ENCODE measurements around the gene PAX2.

Gene PAX2

GRCh38 chr10:100751211-100751933 is 6.0 kb downstream of the PAX2 start:
- DNase-seq (ENCODE audit: low read depth in 2 of 2): no peak

GRCh38 chr10:100755821-100756220 is 10.4 kb downstream of the PAX2 start:
- DNase-seq (ENCODE audit: low read depth in 2 of 2): no peak

DNA sequence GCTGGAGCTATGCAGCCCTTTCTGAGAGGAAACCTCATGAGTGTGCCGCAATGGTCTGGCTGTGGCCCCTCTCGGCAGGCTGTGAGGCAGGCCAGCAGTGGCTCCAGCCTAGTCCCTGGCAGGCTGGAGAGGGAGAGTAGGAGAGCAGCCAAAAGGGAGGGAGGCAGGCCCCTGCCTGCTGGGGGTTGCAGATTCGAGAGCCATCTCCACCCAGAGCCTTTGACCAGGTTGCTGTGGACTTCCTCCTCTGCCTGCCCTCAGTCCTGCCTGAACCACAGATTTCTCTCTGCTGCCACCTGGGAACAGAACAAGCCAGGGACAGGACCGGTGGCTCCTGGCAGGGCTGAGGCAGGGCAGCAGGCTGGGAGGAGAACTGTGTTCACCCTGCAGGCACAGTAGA is 13.9 kb downstream of the PAX2 start:
- DNase-seq (ENCODE audit: low read depth in 2 of 2): no peak

GRCh38 chr10:100760726-100761125 is 15.3 kb downstream of the PAX2 start:
- DNase-seq (ENCODE audit: low read depth in 2 of 2): no peak

GRCh38 chr10:100761191-100761590 is 15.8 kb downstream of the PAX2 start:
- no peak for DNase-seq (ENCODE audit: low read depth in 2 of 2)

DNA sequence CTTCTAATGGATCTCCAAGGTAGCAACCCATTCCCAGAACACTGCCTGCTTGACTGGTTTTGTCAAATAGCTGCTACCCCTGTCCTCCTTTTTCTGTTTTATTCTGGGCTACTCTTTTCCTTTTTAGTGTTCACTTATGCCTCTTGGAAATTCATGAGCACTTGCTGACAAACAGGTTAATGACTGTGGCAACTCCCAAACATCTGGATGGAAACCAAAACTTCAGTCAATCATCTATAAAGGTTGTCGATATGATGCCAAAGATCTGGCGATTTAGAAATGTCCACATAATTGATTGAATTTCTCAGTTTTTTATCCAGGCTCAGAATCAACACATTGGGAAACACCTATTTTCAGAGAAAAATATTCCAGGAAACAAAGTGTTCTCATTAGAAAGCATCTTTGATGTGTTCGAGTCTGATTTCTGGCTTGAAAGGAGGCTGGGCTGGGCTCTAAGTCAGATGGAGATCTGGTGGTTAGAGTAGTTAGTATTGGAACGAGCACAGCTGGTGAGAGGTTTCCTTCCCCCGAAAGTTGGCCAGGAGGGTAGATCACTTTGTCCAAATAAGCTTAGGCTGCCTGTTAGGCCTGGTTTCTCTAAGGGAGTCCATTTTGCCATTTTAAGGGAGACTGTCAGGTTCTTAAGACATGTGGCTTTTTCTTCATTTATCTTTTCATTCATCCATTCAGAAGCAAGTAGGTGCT is 17.8 kb downstream of the PAX2 start:
- DNase-seq (ENCODE audit: low read depth in 2 of 2): no peak

DNA sequence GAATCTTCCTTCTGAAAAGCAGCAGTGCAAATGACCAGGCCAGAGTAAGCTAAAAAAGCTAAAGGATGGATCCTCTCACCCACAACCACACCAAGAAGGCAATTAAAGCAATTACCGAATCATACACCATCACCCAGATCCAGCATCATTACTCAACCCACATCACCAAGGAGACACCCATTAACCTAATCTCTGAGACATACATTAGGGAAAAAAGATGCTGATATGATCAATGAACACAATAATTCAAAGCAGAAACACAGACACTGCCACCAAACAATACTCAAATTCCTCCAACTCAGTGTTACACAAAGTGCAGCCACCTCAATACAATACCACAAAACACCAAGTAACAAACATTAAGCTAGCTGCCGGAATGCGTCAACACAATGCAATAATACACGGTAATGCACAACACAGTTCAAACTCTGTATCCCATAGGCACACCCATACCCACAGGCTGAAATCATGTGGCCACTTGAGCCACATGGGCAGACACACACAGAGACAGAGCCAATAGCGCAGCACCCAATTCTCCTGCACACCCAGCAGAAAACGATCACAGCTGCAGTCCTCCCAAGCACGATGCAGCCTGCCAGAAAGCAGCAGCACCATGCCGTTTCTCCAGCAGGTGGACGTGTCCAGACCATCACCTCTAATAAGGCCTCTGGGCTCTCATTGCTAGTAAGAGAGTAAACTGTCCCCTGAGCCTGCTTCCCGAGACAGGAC is 21.5 kb downstream of the PAX2 start:
- no peak for DNase-seq (ENCODE audit: low read depth in 2 of 2)

GRCh38 chr10:100767422-100767775 is 22.0 kb downstream of the PAX2 start:
- no peak for DNase-seq (ENCODE audit: low read depth in 2 of 2)

- DNase-seq (ENCODE audit: low read depth in 2 of 2): no peak
These were observed 24.1 kb downstream of the PAX2 start for GRCh38 chr10:100769481-100769880.

DNA sequence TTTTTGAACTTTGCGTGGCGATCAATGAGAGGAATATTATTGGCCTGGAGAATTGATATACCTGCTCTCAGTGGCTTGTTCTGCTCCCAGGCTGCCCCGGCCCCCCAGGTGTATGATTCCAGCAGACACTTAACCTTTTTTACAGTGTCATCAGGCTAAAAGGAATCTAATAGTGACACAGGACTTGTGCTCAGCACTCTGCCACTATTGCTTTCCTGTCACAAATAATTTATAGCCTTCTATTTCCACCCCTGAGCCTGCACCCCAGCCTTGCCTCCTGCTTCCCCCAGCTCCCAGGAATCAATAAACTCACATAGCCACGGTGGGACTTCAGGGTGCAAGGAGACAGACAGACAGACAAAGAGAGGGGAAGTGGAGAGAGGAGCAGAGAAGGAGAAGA is 28.3 kb downstream of the PAX2 start:
- DNase-seq (ENCODE audit: low read depth in 2 of 2): no peak

GRCh38 chr10:100774223-100774622 is 28.8 kb downstream of the PAX2 start:
- DNase-seq (ENCODE audit: low read depth in 2 of 2): no peak

DNA sequence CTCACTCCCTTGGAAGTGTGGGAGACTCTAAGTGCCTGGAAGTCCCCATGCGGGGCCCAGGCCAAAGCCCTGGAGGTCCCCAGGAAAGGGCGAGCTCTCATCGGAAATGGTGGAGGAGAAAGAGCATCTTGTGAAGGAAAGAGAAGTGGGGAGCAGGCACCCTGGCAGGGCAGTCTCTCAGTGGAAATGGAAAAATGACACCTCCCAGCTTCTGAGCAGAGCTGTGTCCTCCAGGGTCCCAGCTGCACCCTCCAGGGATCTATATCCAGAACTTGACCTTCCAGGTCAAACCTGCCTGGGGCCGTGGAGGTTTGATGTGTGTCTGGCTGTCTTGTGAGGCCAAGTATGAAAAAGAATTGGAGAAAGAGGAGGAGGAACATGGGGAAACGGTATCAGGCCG is 29.5 kb downstream of the PAX2 start:
- DNase-seq (ENCODE audit: low read depth in 2 of 2): no peak

DNA sequence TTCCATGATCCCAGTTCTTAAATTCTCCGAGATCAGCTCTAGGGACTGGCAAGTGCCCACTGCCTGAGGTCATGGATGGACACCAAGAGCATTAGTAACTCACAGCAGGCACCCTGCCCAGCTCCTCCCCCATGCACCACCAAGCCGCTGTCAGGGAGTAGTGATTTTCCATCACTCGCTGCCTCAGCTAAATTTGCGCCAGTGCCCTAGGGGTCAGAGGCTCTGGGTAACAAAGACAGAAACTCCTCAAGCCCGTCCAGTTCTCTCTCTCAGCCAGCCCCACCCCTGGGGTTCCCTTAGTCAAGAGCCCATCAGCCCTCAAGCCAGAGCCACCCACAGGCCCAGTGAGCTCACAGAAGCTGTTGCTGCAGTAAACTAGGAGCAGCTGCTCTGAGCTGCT is 30.0 kb downstream of the PAX2 start:
- DNase-seq (ENCODE audit: low read depth in 2 of 2): no peak

DNA sequence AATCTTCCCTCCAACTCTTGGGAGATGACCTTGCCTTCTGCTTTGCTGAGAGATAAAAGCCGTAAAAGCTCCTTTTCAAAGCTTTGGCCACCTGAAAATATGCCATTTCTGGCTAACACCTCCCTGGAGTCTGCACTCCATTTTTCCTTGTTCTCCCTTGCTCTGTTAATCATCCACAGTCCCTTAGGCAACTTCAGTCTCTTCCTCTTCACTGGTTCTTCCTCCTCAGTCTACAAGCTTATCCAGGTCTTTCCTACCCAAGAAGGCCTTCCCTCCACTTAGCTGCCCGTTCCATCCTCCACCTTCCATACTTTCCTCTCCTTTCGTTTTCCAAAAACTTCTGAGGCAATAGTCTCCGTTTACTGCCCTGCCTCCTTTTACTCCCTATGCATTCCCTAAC is 30.5 kb downstream of the PAX2 start:
- no peak for DNase-seq (ENCODE audit: low read depth in 2 of 2)

- no peak for DNase-seq (ENCODE audit: low read depth in 2 of 2)
These were observed 31.3 kb downstream of the PAX2 start for GRCh38 chr10:100776671-100777070.

- no peak for DNase-seq (ENCODE audit: low read depth in 2 of 2)
These were observed 33.9 kb downstream of the PAX2 start for GRCh38 chr10:100779329-100779728.

DNA sequence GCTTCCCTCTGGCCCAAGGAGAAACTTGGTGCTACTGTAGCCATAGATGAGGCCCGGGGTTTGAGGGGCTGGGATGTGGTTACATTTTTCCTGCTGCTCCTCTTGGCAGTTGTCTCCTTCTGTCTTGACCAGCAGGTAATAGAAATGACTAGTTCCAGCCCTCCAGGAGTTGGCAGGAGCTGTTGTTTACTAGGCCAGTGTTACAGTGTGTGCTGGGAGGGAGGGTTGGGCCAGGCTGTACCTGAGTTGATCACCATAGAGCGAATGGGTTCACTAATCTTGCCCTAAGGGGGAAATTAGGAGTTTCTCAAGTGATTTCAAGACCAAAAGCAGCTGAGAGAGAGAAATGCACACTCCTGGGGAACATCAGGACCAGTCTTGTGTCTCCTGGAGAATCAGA is 34.9 kb downstream of the PAX2 start:
- DNase-seq (ENCODE audit: low read depth in 2 of 2): no peak

- DNase-seq (ENCODE audit: low read depth in 2 of 2): no peak
These were observed 35.8 kb downstream of the PAX2 start for GRCh38 chr10:100781145-100781665.

- DNase-seq (ENCODE audit: low read depth in 2 of 2): no peak
These were observed 37.3 kb downstream of the PAX2 start for GRCh38 chr10:100782461-100783244.

DNA sequence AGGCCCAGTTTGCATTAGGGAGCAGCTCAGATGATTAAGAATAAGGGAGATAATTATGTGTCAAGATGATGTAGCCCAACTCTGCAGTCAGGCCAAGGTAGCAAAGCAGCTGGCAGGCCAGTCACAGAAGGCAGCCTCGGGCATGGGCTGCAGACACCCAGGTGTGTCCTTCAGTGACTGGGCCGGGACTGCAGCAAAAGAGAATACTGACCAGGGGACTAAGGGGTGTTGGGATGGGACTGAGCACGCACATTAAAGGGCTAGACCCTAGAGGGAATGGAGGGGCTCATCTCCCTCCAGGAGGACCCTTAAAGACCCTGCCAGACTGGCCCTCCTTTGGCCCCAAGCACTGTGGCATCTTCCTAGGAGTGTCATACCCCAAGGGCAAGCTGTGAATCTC is 38.7 kb downstream of the PAX2 start:
- DNase-seq (ENCODE audit: low read depth in 2 of 2): no peak

DNA sequence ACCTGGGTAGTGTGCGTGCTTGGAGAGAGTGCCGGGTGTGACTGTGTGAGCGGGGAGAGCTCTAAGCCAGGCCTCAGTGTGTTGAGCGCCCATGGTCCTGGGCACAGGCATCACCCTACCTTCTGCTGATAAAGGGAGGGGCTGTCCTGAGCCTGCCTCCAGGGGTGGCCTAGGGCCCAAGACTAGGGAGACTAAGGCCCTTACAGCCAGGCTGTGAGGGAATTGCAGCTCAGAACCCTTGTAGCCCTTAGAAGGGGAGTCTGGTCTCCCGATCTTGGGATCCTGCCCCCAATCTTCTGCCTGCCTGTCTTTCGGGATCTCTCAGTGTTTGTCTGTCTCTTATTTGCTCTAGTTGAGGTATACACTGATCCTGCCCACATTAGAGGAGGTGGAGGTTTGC is 41.2 kb downstream of the PAX2 start:
- no peak for DNase-seq (ENCODE audit: low read depth in 2 of 2)

Measured in stimulated activated CD8-positive, alpha-beta memory T cell treated with anti-CD3 and anti-CD28 coated beads, Interleukin-2, amount 100 ng/mL, for 48 hours (primary cell).